SKM-1 (cell line): ENCODE data around the gene BABAM1.

Source experiments
- DNase-seq: peaks from one replicate; lab custom pipeline; 2025; ENCODE audit not compliant: unreplicated experiment; lab: John Stamatoyannopoulos, UW

The BABAM1 gene

DNA sequence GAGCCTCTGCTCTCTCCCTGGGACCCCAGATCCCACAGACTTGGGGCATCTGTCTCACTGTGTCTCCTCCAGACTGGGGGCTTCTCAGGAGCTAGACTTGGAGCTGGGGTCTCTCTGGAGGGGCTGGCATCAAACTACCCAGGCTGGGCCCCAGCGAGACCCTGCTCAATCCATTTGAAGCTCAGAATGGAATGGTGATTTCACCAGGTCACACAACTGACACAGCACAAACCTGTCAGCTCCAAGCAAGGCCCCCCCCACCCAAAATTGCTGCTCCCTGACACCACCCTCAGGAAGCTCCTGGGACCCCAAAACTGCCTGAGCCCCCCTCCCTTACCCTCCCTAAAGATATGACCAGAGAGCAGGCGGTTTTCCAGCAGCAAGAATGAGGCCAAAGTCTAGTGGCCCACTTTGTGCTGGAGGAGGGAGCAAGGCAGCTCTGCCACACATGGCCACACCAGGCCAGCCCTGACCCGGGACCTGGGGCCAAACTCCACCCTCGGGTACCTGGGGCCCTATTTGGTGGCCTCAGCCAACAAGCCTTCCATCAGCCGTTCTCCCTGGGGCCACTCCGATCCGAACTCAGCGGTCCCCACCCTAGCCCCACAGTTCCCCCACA lies 23.9 kb upstream of the BABAM1 start:
- DNase-seq = no peak

DNA sequence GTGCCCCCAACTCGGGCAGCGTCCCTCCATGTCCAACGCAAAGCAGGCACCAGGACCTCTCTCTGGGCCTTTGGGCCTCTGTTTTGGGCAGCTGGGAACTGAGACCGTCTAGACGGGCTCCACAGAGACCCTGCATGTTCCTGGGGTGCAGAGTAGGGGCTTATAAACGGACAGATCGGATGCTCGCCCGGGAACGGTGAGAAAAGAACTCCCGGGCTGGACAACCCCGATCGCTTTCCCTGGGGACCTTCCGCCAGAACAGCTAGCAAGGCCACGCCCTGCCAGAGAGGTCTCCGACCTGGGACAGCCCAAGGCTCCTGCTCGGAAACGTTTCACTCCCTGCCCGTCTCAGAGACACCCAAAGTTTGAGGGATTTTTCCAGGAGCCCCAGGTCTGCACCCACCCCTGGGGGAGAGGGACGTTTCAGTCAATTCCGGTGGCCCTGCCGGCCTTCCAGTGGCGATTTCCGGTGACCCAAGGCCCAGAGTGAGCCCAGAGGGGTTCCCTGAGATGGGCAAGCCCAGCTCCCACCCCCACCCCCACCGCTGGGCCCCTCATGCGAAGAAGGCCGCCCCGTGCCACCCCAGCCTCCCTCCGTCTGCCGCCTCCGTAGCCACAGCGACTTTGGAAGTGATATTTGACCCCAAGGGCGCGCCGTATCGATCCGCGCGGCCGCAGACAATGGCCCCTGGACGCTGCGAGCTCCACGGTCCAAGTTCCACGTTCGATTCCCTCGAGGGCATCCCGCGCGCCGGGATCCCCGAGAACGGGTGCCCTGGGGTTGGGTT lies 23.2 kb upstream of the BABAM1 start:
- no peak for DNase-seq

DNA sequence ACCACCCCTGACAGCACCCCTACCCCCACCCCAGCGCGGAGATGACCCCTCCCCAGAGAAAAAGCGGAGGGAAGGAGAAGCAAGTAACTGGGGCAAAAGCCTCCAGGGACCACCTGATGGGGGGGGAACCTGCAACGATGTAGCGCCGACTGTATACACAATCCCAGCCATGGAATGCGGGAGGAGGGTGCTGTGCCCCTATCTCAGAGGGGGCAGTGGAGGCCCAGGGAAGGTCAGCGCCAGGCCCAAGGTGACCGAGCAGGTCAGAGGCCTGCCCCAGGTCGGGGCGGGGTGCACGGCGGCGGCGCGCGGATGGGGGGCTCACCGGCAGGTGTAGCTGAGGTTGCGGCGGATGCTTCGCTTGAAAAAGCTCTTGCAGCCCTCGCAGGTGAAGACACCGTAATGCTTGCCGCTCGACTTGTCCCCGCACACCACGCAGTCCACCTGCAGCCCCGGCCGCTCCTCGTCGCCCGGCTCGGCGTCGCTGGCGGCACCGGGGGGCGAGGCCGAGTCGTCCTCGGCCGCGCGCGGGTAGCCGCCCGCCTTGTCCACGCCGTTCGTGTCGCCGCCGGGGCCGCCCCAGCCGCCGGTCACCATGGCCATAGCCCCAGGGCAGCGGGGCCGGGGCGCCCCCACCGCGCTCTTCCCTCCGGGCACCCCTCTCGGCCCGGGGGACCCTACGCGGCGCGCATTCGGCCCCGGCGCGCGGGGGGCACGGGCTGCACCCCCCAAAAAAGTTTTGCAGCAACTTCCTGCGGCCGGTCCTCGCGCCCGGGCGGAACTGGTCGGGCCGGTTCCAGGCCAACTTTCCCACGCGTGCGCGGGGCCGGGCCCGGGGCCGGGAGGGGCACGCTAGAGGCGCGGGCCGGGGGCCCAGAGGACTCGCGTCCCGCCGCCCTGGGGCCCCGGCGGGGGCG lies 22.4 kb upstream of the BABAM1 start:
- no peak for DNase-seq

DNA sequence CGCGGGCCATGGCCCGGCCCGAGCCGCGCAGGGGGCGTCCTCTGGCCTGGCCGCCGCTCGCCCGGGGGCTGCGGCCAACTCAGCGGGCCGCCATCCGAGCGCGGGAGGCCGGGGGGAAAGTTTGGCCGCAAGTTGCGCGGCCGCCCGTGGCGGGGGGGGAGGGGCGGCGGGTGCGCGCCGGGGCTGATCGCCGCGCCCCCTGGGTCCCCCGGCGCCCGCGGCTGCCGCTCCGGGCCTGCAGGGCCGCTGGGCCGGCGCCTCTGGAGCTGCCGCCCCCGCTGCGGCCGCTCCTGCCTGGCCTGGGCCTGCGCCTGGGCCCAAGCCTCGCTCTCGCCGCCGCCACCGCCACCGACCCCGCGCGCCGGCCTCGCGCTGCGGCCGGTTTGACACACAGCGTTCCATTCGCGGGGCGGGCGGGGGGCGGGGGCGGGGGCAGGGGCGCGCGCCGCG lies 21.7 kb upstream of the BABAM1 start, which contains the start of gene NR2F6:
Gene NR2F6 (minus strand): TSS at position 385 of the 450 bp plus-strand sequence. CDS start 699 bp downstream, outside the sequence.
- DNase-seq = no peak

DNA sequence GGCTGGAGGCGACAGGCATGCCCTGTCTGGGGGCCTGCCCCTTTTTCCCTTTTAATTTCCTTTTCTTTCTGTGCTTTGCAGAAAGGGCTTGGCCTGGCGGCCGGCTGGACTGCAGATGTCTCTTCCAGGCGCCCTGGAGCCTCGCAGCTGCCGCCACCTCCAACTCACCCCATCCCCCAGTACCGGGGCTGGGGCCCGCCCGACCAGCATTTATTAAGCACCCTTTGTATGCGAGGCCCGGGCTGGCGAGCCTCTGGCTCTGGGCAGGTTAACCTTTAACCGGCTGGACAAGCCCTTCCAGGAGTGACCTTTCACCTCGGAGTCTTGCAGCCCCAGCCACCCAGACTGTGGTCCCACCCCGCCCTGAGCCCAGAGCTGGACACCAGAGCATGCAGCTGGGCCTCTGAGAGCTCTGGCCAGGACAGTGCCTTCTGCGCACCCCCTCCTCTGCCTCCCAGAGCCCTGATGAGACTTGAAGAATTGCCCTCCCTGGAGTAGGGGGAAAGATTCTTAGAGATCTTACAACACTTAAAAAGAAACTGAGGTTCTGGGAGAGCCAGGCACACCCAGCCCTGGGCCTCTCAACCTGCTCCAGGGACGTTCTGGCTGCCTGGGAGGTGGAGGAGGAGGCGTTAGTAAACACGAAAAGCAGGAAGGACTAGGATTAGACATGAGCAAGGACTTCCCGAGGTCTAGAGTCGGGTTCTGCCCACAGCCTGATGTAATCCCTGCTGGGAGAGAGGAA lies 20.4 kb upstream of the BABAM1 start:
- DNase-seq = no peak

DNA sequence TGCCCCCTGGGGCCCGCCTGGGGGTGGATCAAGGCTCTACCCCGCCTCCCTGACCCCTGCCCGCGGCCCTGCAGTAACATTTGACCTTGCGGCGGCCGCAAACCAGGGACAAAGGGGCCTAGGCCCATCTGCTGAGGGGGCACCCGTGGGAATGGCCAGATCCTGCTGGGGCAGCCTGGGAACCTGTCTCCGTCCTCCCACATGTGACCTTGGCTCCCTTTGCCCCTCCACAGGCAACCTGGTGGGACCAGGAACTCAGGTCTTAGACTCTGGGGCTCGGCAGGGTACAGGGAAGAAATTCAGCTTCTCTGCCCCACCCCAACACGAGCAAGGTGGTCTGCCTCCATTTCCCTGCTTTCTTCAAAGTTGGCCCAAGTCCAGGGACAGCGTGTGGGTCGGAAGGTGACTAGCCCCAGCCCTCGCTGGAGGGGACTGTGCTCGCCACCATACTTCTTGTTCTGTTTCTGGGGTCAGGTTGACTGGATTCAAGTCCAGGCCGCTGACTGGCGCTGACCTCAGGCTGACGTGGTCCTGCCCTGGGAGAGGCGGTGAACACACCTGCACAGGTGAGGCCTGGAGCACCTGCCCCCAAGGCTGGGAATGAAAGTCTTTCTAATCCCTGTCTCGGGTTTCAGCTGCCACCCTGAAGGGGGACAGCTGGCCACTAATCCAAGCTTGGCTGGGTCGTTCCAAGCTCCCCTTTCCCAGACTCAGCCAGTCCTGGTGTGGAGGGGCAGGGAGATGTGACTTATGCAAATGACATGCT lies 19.0 kb upstream of the BABAM1 start:
- no peak for DNase-seq

DNA sequence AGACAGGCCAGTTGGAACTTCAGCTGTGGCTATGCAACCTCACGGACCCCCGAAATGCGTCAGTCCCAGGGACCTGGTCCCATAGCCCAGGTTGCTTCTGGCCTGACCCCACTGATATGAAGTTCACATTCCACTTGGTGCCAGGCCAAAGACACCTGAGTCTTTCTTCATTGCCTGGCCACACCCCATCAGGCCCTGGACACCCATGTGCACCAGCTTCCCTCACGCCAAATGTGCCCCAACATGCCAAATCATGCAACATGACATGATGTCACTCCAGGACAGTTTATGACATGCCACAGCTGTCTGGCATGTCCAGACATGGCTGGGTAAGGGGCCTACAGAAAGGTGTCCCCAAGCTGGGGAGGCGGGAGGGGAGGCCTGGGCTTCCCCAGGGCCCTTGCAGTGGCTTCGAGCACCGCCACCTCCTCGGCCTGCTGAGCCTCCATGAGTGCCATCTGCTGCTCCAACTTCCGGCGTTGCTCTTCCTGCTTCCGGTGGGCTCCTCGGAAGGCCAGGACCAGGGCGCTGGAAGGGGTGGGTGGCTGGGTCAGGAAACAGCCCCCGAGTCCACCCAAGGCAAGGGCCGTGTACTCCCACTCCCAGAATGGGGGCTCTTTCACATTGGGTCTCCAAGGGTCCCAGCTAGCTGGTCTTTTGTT lies 17.2 kb upstream of the BABAM1 start:
- no peak for DNase-seq

DNA sequence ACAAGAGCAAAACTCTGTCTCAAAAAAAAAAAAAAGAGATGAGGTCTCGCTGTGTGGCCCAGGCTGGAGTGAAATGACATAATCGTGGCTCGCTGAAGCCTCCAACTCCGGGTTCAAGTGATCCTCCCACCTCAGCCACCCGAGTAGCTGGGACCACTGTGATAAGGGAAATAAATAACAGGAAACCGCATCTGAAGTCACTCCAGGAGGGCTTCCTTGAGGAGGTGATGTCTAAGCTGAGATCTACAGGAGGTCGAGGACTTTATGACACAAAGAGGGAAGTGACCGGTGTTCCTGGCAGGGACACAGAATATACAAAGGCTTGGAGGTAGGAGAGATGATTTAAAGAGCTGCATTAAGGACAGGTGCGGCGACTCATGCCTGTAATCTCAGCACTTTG lies 12.6 kb upstream of the BABAM1 start:
- no peak for DNase-seq

DNA sequence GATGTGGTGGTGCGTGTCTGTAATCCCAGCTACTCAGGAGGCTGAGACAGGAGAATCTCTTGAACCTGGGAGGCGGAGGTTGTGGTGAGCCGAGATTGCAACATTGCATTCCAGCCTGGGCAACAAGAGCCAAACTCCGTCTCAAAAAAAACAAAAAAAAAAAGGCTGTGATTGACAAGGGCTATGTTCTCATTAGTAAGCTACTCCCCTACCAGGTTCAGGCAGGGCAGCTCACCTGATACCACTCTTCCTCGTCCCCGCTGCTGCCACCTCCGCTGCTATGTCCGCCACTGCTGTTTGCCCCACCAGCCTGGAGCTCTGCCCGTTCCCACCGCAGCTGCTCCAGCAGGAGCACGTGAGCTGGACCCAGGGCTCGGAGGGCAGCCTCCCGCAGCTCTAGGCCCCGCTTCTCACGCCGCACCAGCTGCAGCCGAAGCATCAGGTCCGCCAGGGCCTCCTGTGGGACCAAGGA lies 12.1 kb upstream of the BABAM1 start:
- DNase-seq = no peak

DNA sequence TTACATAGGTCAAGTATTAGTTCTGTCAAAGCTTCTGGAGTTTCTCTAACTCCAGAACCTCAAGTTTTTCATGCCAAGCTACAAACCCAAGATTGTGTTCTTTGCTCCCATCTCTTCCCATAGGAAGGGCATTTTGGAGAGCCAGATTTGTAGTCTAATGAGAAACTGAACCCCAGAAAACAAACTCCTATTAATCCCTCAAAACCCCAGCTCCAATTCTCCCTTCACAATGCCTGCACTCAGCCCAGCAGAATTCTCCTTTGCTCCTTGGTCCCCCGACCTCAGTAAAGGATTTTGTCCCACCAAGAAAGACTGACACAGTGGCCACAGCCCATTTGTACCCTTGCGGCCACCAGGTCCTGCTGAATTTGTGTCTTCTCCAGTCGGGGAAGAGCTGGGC lies 11.1 kb upstream of the BABAM1 start:
- DNase-seq = no peak

DNA sequence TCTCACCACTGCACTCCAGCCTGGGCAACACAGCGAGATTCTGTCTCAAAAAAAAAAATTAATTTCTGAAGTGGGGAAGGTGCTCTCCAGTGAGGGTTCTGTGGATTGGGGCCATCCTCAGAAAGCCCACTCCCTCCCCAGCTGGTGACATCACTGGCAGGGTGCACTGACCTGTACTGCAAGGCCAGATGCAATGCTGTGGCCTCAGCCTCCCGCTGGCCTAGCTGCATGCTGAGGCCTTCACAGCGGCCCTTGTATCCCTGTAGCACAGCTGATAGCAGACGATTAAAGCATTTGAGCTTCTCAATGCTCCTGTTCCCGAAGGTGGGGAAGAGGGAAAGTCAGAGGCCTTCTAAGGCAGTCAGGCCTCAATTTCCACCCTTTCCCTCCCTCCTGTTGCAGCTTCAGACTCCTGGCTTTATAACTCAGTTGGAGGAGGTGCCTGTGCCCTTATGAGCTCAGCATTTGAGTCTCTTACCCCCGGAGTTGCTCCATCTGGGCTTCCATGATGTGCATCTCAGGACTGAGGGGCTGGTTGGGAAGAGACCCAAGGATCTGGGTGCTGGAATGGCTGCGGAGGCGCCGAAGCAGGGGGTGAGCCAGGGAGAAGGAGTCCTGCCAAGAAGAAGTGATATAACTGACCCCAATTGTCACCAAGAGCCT lies 8.0 kb upstream of the BABAM1 start:
- no peak for DNase-seq

DNA sequence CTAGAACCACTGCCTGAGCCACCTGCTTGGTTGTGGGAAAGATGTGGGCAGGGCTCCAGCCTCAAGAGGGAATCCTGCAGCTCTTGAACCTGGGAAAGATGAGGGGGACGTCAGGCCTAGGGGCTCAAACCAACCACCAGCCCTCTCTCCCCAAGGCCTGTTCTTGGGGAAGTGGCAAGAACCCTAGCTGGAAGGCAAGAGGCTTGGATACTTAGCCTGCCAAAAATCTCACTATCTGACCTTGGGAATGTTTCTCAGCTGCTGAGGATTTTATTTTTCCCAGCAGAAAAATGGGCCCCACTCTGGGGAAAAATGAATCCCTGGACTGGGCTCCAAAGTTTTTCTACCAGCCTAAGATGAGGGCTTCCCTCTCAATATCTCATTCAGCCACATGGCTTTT lies 7.3 kb upstream of the BABAM1 start:
- DNase-seq = no peak

DNA sequence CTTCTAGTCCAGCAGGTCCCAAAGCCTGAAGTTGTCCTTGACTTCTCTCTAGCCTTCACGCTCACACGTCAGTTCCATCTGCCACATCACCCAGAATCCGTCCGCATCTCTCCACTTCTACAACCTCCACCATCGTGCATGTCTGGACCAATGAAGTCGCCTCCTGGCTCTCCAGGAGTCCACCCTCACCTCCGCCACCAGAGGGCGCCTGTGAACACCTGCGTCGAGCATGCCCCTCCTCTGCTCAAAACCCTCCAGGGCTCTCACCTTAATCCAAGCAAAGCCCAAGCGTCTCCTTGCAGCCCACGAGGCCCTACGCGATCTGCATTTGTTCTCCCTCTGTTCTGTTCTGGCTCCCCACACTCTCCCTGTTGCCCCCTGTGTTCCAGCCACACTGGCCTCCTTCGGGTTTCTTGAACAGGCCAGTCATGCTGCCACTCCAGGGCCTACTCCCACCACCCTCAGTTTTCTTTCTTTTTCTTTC lies 6.4 kb upstream of the BABAM1 start:
- peak; percentile 84 for DNase-seq

DNA sequence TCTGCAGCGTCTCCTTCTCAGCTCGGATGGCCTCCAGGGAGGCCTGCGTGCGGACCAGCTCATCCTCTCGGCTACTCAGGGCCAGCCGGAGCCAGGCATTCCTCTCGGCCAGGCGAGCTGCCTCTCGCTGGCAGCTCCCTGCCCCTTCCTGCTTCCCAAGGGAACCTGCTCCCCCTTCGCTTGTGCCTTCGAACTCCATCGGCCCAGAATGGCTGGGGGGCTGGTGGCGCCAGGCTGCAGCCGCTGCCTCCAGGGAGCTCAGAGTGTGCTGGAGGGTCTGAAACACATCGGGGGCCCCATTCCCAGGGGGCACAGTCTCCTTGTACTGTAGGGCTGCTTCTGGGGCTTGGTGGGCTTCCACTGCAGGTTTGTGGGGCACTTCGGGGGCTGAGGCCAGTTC lies 4.7 kb upstream of the BABAM1 start:
- DNase-seq = no peak

DNA sequence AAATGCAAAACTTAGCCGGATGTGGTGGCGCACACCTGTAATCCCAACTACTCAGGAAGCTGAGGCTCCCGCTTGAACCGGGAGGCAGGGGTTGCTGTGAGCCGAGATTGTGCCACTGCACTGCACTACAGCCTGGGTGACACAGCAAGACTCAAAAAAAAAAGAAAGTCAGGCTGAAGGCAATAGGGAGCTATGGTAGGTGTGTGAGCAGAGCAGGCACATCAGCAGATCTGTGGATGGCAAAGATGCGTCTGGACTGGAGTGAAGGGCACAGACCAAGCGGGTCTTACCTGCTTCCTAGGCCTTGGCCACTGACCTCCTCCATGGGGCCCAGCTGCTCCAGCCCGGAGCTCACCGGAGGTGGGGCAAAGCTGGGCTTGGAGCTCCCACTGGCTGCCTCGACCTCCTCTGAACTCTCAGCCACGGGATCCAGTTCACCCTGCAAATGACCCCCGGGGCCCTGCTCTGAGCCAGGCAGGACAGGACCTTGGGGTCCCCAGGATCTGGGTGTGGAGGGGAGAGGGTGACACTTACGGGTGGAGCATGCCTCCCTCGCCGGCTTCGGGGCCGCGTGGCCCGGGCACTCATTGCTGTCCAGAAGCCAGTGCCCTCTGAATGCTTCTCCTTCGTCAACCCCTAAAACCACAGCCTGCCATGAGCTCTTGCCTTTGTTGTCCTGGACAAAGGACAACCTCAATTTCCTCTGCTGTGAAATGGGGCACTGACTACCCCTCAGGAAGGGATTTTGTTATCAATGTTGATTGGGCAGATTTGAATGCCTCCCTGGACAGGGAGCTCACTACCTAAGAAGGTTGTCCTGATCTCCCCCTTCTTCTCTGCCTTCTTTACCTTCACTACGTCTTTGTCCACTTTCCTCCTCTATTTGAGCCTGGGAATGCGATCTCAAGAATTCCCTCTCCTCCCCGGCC lies 3.3 kb upstream of the BABAM1 start:
- no peak for DNase-seq

DNA sequence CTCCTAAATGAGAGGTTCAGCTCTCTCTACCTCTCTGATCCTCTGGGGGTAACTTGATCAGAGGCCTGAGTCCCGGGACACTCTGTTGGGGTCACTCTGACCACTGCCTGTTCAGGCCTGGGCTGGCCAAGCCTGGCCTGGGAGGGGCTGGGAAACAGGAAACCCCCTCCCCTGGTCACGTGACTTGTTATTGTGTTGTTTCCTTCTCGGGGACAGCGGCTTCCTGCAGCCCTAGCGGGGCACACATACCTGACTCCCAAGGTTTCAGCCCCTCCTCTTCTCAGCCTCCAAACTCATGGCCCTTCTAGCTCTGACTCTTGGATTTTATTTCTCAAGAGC lies 2.6 kb upstream of the BABAM1 start, which contains the start of gene USHBP1:
Gene USHBP1 (minus strand): TSS at position 105 of the 339 bp plus-strand sequence. CDS start 446 bp downstream, outside the sequence.
- DNase-seq = no peak

DNA sequence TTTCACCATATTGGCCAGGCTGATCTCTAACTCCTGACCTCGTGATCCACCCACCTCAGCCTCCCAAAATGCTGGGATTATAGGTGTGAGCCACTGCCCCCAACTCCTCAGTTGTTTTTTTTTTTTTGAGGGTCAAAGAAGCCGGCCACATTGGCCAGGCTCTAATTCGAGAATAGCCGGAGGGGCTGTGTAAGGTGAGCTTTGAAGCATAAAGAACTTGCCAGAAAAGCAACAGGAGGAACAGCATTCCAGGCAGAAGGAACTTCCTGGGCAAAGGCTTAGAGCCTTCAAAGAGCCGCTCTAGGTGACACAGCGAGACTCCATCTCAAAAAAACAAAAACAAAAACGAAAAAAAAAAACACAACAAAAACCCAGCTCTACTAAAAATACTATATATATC lies 1.2 kb upstream of the BABAM1 start:
- no peak for DNase-seq

DNA sequence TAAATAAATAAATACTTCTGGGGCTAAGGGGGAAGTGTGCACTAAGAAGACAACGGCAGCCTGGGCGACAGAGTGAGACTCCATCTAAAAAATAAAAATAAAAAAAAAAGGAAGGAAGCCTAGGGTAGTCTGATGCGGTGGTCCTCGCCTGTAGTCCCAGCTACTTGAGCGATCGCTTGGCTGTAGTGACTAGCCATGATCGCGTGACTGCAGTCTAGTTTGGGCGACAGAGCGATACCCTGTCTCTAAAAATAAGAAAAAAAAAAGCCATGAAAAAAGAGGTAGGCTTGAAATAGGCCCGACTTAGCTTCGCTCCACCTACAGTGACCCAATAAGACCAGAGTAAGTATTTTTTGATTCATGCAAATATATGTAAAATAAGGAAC lies 661 bp upstream of the BABAM1 start:
- no peak for DNase-seq
